ENCODE measurements around the gene PTPRG. TPM values are rescaled to one million over a fixed set of nuclear protein-coding genes. Genes with fewer than 3 reads are reported as not detected.
A peak's percentile ranks its signal among the peaks of the same experiment; 100 is the strongest.

Gene PTPRG
- total and polyA plus RNA-seq, 10 of the 15 experiments (the other 5 are each of a cell fraction or from before 2014, with no cell fraction given) = 0.29 to 20.7 (median 1.4) TPM

GRCh38 chr3:61564395-61565059, 3.2 kb downstream of the PTPRG start (continued):
- TF ChIP-seq ZNF217 (IDR thresholded peaks at IDR 0.05) (0 out of 2 replicates have a peak, but pooled peaks have one; percentile 46), GATAD2B (conservative IDR thresholded peaks at IDR 0.05; ENCODE audit: low read depth) (peak; percentile 72)

- FAIRE-seq (no peak), DNase-seq (ENCODE audit: low read depth, low spot score) (no peak), ATAC-seq (no peak)
- no peak overlapping the region for H3K4me2 ChIP-seq (ENCODE audit: control insufficient read depth, insufficient read depth)
- no peak overlapping the region for H3K27ac ChIP-seq (ENCODE audit: control insufficient read depth, insufficient read depth)
- H3K9ac ChIP-seq (ENCODE audit: control insufficient read depth, insufficient read depth, low read length) = no peak overlapping the region
- no peaks in the 10 kb centered on the region for H4K20me1 ChIP-seq (ENCODE audit: control insufficient read depth, insufficient read depth)
- H3K79me2 ChIP-seq (ENCODE audit: control insufficient read depth, insufficient read depth, low read length) = no peaks in the 10 kb centered on the region
- H2AFZ ChIP-seq (ENCODE audit: control insufficient read depth, low read depth, low read length) = no peak overlapping the region
- no peaks in the 10 kb centered on the region for H3K4me1 ChIP-seq (ENCODE audit: control insufficient read depth, insufficient read depth, low read length)
- H3K4me3 ChIP-seq = no peak overlapping the region
- in situ Hi-C loops (cut with MboI) (loop anchor here (10.0 kb wide), 1 partner anchor 619 kb away; no protein-coding TSS in a partner anchor), intact Hi-C loops (cut with micrococcal nuclease; ENCODE audit: unreplicated experiment) (loop anchor here (10.0 kb wide), 3 partner anchors 159 to 369 kb away; no protein-coding TSS in a partner anchor)
- no peaks in the 10 kb centered on the region for H3K36me3 ChIP-seq (ENCODE audit: control insufficient read depth in 2 of 2, insufficient read depth in 2 of 2, low read length in 1 of 2)
- CTCF ChIA-PET = interaction anchor here (0.7 to 6.3 kb wide), 39 partner anchors 8 to 641 kb away, joined by 3 to 97 read pairs (median 5); no protein-coding TSS in a partner anchor
- 54% methylated on average over 4 of the region's 4 CpGs for WGBS (ENCODE audit: insufficient coverage, insufficient replicate concordance, low lambda C conversion rate, missing lambda C conversion rate)
- no peak for TF ChIP-seq NR2C2 (IDR thresholded peaks at IDR 0.05; ENCODE audit: borderline replicate concordance, control insufficient read depth, insufficient read length, low read depth)
- no peak for TF ChIP-seq RCOR1 (conservative IDR thresholded peaks at IDR 0.05; ENCODE audit: low read depth, low read length)
- TF ChIP-seq MYC (IDR thresholded peaks at IDR 0.05; ENCODE audit: insufficient read depth, insufficient read length, insufficient replicate concordance, low read length, severe bottlenecking) = no peak
- no peak for TF ChIP-seq STAT1 (conservative IDR thresholded peaks at IDR 0.05)
- TF ChIP-seq ASH2L (IDR thresholded peaks at IDR 0.05; ENCODE audit: borderline replicate concordance, low read depth) = no peak
- TF ChIP-seq USF1 (IDR thresholded peaks at IDR 0.05; ENCODE audit: borderline replicate concordance, extremely low read length, insufficient read depth, low read depth, low read length) = no peak
- no peak for TF ChIP-seq LARP7 (IDR thresholded peaks at IDR 0.05)
- no peak for TF ChIP-seq NKRF (conservative IDR thresholded peaks at IDR 0.05)
- TF ChIP-seq SMAD1 (IDR thresholded peaks at IDR 0.05; ENCODE audit: low read depth, partially characterized antibody) = no peak
- no peak for TF ChIP-seq MEF2A (IDR thresholded peaks at IDR 0.05; ENCODE audit: insufficient read depth, low read depth, low read length)
- TF ChIP-seq ATF7 (IDR thresholded peaks at IDR 0.05; ENCODE audit: low read depth) = no peak
- no peak for TF ChIP-seq TCF7 (IDR thresholded peaks at IDR 0.05; ENCODE audit: borderline replicate concordance)
- TF ChIP-seq CBX5 (IDR thresholded peaks at IDR 0.05; ENCODE audit: low read depth) = no peak
- no peak for TF ChIP-seq SREBF2 (IDR thresholded peaks at IDR 0.05; ENCODE audit: low read length)
- no peak for TF ChIP-seq MXI1 (IDR thresholded peaks at IDR 0.05; ENCODE audit: low read depth, low read length)
- TF ChIP-seq WRNIP1 (IDR thresholded peaks at IDR 0.05; ENCODE audit: borderline replicate concordance, low read depth, low read length) = no peak
- TF ChIP-seq SP1 (IDR thresholded peaks at IDR 0.05; ENCODE audit: low read depth, low read length) = no peak
- TF ChIP-seq YBX1 (IDR thresholded peaks at IDR 0.05) = no peak
- TF ChIP-seq BCL11A (IDR thresholded peaks at IDR 0.05; ENCODE audit: low read depth, low read length) = no peak
- TF ChIP-seq RB1 (IDR thresholded peaks at IDR 0.05; ENCODE audit: borderline replicate concordance) = no peak
- no TSS peak for BruUV-seq (replicated peaks)
- peaks cover 5 to 16% of the 10 kb centered on the region in 2 experiments for H3K27me3 ChIP-seq (replicated peaks in 1 of 2; ENCODE audit: control insufficient read depth in 2 of 2, insufficient read depth in 2 of 2, low read length in 1 of 2)
- SMC1A ChIA-PET (ENCODE audit: uncharacterized antibody, unreplicated experiment) = interaction anchor here (0.6 to 5.4 kb wide), 54 partner anchors 8 to 623 kb away, joined by 3 to 97 read pairs (median 5); no protein-coding TSS in a partner anchor
- no peaks in the 10 kb centered on the region for H3K9me3 ChIP-seq (replicated peaks; ENCODE audit: control insufficient read depth, insufficient read depth, low read length)
- RAD21 ChIA-PET (ENCODE audit: unreplicated experiment) = interaction anchor here (0.6 to 6.1 kb wide), 49 partner anchors 9 to 671 kb away, joined by 3 to 113 read pairs (median 5); no protein-coding TSS in a partner anchor
- POLR2A ChIA-PET = interaction anchor here (1.0 to 1.7 kb wide), 5 partner anchors 103 to 622 kb away, joined by 3 to 5 read pairs (median 3); no protein-coding TSS in a partner anchor
These were observed 4.2 kb downstream of the PTPRG start for GRCh38 chr3:61565569-61565968.
